ENCODE data around the gene SEMA3C.
A peak's percentile ranks its signal among the peaks of the same experiment; 100 is the strongest.

The SEMA3C gene

GRCh38 chr7:80711531-80711930, 207.3 kb downstream of the SEMA3C start:
- no peak overlapping the region for H3K27ac ChIP-seq
- DNase-seq (ENCODE audit: low spot score), result peak; percentile 4
- ChIA-PET POLR2A (ENCODE audit: low non-redundant PET) (no interaction called here), CTCF (interaction anchor here (0.7 kb wide), 1 partner anchor 81 kb away, joined by 3 read pairs; no protein-coding TSS in a partner anchor)
- no peak for TF ChIP-seq CTCF (conservative IDR thresholded peaks at IDR 0.05; ENCODE audit: low read depth)

- ChIA-PET POLR2A (ENCODE audit: low non-redundant PET) (no interaction called here), CTCF (no interaction called here)
- no peak overlapping the region for H3K27ac ChIP-seq
- DNase-seq (ENCODE audit: low spot score), result no peak
- no peak for TF ChIP-seq CTCF (conservative IDR thresholded peaks at IDR 0.05; ENCODE audit: low read depth)
These were observed 210.7 kb downstream of the SEMA3C start for GRCh38 chr7:80708123-80708522.

- no peak for DNase-seq (ENCODE audit: low spot score)
- POLR2A ChIA-PET (ENCODE audit: low non-redundant PET), result no interaction called here
- TF ChIP-seq CTCF (conservative IDR thresholded peaks at IDR 0.05; ENCODE audit: low read depth), result no peak
- no peak overlapping the region for H3K27ac ChIP-seq
- CTCF ChIA-PET, result no interaction called here
These were observed 211.5 kb downstream of the SEMA3C start for GRCh38 chr7:80707318-80707717.

GRCh38 chr7:80705130-80705781, 213.6 kb downstream of the SEMA3C start:
- DNase-seq (ENCODE audit: low spot score), result no peak
- no peak overlapping the region for H3K27ac ChIP-seq
- POLR2A ChIA-PET (ENCODE audit: low non-redundant PET), result no interaction called here
- CTCF ChIA-PET, result no interaction called here
- TF ChIP-seq CTCF (conservative IDR thresholded peaks at IDR 0.05; ENCODE audit: low read depth), result no peak

- no peak for TF ChIP-seq CTCF (conservative IDR thresholded peaks at IDR 0.05; ENCODE audit: low read depth)
- no peak overlapping the region for H3K27ac ChIP-seq
- no peak for DNase-seq (ENCODE audit: low spot score)
- ChIA-PET CTCF (interaction anchor here (1.0 kb wide), 1 partner anchor 754 kb away, joined by 3 read pairs; no protein-coding TSS in a partner anchor), POLR2A (ENCODE audit: low non-redundant PET) (no interaction called here)
These were observed 215.6 kb downstream of the SEMA3C start for GRCh38 chr7:80703272-80703671.

- DNase-seq (ENCODE audit: low spot score), result no peak
- TF ChIP-seq CTCF (conservative IDR thresholded peaks at IDR 0.05; ENCODE audit: low read depth), result no peak
- ChIA-PET CTCF (no interaction called here), POLR2A (ENCODE audit: low non-redundant PET) (no interaction called here)
- no peak overlapping the region for H3K27ac ChIP-seq
These were observed 219.1 kb downstream of the SEMA3C start for GRCh38 chr7:80699721-80700256.
